Activated naive CD4-positive, alpha-beta T cell treated with anti-CD3 and anti-CD28 coated beads, Interleukin-2, amount 50 U/mL, for 72 hours (primary cell): Measurements from ENCODE around the gene ULK1. TPM values are rescaled to one million over a fixed set of nuclear protein-coding genes. Genes with fewer than 3 reads are reported as not detected.

Experiments
- ATAC-seq, 2 donors: fragments of 150-1000 bp; cut with Tn5 transposase; 2 replicates each; pipeline ENCODE4 v1.10.0; 2021; ENCODE audit warnings: mild to moderate bottlenecking in 2 of 2, moderate library complexity in 2 of 2
- DNase-seq, 2 donors: peaks; one replicate each; pipeline ENCODE4 v3.0.0; 2021 to 2022; ENCODE audit warnings: low spot score in 2 of 2
- H3K27ac Mint-ChIP-seq, 2 donors: one replicate each; pipeline ENCODE4 v1.8.0; 2022; ENCODE audit warnings: mild to moderate bottlenecking in 2 of 2, mixed read lengths in 2 of 2
- H3K36me3 Mint-ChIP-seq, 2 donors: one replicate each; pipeline ENCODE4 v1.8.0; 2022; ENCODE audit warnings: mixed read lengths in 2 of 2
- H3K9me3 Mint-ChIP-seq, 2 donors: one replicate each; pipeline ENCODE4 v1.8.0; 2022; ENCODE audit warnings: mixed read lengths in 2 of 2
- total RNA-seq, 2 donors: library from RNA; stranded (reverse); gene quantifications; one replicate each; pipeline ENCODE4 v1.2.3, GENCODE V29; 2022

The ULK1 gene
- 10 to 100 TPM; 17.1 to 33.9 TPM for total RNA-seq

DNA sequence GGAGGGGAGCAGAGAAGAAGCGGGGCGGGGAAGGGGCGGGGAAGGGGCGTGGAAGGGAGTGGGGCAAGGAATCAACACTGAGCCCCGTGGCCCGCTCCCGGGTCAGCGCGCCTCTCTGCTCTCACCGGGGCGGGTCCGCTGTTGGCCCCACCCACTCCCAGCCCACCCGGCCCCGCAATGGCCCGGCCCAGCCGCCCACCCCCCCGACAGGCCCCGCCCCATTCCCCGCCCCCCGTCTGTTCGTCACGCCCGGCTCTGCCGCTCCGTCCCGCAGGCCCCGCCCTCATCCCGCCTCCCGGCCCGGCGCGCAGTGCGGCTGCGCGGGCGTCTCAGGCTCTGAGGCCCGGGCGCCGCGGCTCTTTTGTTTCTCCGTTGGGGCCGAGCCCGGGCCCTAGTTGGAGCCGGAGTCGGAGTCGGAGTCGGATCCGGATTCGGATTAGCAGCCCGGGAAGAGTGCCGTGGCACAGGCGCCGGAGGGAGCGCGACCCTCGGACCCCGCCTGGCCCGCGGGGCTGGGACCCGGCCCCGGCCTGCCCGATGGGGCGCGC is at the start of gene ULK1:
Gene ULK1 (plus strand): TSS at position 310 of the 548 bp plus-strand sequence. CDS start 380 bp downstream, outside the sequence.
- Mint-ChIP-seq H3K36me3 (no peaks in the 10 kb centered on the region), H3K9me3 (no peaks in the 10 kb centered on the region), H3K27ac (peak within 1 kb of the TSS; percentile 60 to 64)
- ATAC-seq (peak; percentile 76 to 82), DNase-seq (peak; percentile 92 to 96)

GRCh38 chr12:131844656-131845055 is 49.8 kb upstream of the ULK1 start:
- H3K36me3 Mint-ChIP-seq, result no peaks in the 10 kb centered on the region
- no peak for ATAC-seq
- no peak overlapping the region for H3K27ac Mint-ChIP-seq
- DNase-seq, result no peak
- H3K9me3 Mint-ChIP-seq, result no peaks in the 10 kb centered on the region

DNA sequence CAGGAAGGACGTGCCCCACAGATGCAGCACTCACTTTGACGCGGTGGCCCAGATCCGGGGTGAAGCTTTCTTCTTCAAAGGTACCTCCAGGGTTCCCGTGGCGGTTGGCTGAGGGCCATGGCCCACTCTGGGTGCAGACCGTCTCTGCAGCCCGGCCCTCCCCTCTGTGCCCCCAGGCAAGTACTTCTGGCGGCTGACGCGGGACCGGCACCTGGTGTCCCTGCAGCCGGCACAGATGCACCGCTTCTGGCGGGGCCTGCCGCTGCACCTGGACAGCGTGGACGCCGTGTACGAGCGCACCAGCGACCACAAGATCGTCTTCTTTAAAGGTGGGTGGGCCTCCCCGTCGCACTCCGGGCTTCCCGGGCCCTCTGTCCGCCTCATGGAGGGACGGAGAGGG is 49.3 kb upstream of the ULK1 start:
- Mint-ChIP-seq H3K9me3 (no peaks in the 10 kb centered on the region), H3K36me3 (no peaks in the 10 kb centered on the region), H3K27ac (no peak overlapping the region)
- DNase-seq (no peak), ATAC-seq (no peak)

GRCh38 chr12:131847456-131847855 is 47.0 kb upstream of the ULK1 start:
- H3K36me3 Mint-ChIP-seq, result no peaks in the 10 kb centered on the region
- H3K27ac Mint-ChIP-seq, result no peak overlapping the region
- no peak for ATAC-seq
- no peaks in the 10 kb centered on the region for H3K9me3 Mint-ChIP-seq
- no peak for DNase-seq

DNA sequence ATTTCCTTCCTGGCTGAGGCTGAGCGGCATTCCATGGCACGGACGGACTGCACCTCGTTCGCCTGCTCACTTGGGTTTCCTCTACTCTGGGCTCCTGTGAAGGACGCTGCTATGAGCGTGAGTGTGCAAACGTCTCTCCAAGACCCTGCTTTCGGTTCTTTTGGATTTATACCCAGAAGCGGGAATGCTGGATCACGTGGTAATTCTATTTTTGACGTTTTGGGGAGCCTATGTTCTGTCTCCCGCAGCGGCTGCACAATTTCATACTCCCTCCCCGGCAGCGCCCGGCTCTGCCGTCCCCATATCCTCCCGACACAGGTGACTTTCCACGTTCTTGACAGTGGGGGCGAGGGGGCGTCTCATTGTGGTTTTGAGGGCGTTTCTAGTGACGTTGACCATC is 45.7 kb upstream of the ULK1 start:
- ATAC-seq (no peak), DNase-seq (no peak)
- Mint-ChIP-seq H3K9me3 (no peaks in the 10 kb centered on the region), H3K27ac (no peak overlapping the region), H3K36me3 (no peaks in the 10 kb centered on the region)

- Mint-ChIP-seq H3K36me3 (no peaks in the 10 kb centered on the region), H3K9me3 (no peaks in the 10 kb centered on the region), H3K27ac (no peak overlapping the region)
- DNase-seq (no peak), ATAC-seq (no peak)
Measured at GRCh38 chr12:131849700-131850553, 44.5 kb upstream of the ULK1 start.

GRCh38 chr12:131850856-131851559 is 43.4 kb upstream of the ULK1 start:
- no peak overlapping the region for H3K27ac Mint-ChIP-seq
- DNase-seq (peak in 1 of 2 donors; percentile 54), ATAC-seq (peak; percentile 65 to 82)
- H3K36me3 Mint-ChIP-seq, result no peaks in the 10 kb centered on the region
- no peaks in the 10 kb centered on the region for H3K9me3 Mint-ChIP-seq

GRCh38 chr12:131851741-131852550 is 42.5 kb upstream of the ULK1 start:
- ATAC-seq (peak in 1 of 2 donors; percentile 10), DNase-seq (no peak)
- Mint-ChIP-seq H3K9me3 (no peaks in the 10 kb centered on the region), H3K27ac (no peak overlapping the region), H3K36me3 (no peaks in the 10 kb centered on the region)

GRCh38 chr12:131852551-131853299 is 41.7 kb upstream of the ULK1 start:
- Mint-ChIP-seq H3K27ac (no peak overlapping the region), H3K9me3 (no peaks in the 10 kb centered on the region), H3K36me3 (no peaks in the 10 kb centered on the region)
- ATAC-seq, result peak in 1 of 2 donors; percentile 17
- DNase-seq, result no peak

GRCh38 chr12:131853832-131854797 is 40.3 kb upstream of the ULK1 start:
- H3K27ac Mint-ChIP-seq, result no peak overlapping the region

DNA sequence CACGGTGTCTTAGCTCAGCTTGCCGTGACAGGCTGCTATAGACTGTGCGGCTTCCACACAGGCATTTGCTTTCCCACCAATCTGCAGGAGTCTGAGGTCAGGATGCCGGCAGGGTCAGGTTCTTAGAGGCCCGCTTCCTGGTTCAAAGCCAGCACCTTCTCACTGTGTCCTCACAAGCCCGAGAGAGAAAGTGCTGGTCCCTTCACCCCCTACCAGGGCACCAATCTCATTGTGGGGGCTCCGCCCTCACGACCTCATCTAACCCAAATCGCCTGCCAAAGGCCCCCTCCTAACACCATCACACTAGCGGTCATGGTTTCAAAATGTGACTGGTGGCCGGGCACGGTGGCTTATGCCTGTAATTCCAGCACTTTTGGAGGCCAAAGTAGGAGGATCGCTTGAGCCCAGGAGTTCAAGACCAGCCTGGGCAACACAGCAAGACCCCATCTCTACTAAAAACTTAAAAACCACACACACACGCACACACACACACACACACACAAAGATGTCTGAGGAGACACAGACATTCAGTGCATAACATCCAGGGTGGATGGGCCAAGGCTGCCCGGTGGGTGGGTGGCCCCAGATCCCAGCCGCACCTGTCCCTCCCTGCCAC is 39.5 kb upstream of the ULK1 start:
- Mint-ChIP-seq H3K36me3 (no peaks in the 10 kb centered on the region), H3K27ac (no peak overlapping the region), H3K9me3 (no peaks in the 10 kb centered on the region)
- ATAC-seq (no peak), DNase-seq (no peak)

More at GRCh38 chr12:131853832-131854797, 40.3 kb upstream of the ULK1 start:
- no peaks in the 10 kb centered on the region for H3K9me3 Mint-ChIP-seq
- no peak for ATAC-seq
- no peaks in the 10 kb centered on the region for H3K36me3 Mint-ChIP-seq
- DNase-seq, result no peak

- Mint-ChIP-seq H3K9me3 (no peaks in the 10 kb centered on the region), H3K27ac (no peak overlapping the region), H3K36me3 (no peaks in the 10 kb centered on the region)
- DNase-seq (no peak), ATAC-seq (no peak)
Measured at GRCh38 chr12:131855521-131856142, 38.8 kb upstream of the ULK1 start.

DNA sequence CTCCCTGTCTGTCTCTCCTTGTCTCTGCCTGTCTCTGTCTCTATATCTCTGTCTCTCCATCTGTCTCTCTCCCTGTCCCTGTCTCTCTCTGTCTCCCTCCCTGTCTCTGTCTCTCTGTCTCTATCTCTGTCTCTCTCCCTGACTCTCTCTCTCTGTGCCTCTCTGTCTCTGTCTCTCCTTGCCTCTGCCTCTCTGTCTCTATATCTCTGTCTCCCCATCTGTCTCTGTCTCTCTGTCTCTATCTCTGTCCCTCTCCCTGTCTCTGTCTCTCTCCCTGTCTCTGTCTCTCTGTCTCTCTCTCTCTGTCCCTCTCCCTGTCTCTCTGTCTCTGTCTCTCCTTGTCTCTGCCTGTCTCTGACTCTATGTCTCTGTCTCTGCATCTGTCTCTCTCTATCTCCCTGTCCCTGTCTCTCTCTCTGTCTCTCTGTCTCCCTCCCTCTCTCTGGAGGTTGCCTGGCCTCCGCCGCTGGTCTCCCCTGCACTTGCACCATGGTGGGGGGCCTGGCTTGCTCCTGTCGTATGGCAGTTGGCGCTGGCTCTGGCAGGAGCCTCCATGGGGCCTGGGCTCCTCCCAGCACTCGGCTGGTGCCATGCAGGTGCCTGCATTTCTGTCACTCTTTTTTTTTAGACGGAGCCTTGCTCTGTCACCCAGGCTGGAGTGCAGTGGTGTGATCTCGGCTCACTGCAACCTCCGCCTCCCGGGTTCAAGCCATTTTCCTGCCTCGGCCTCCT is 37.9 kb upstream of the ULK1 start:
- H3K27ac Mint-ChIP-seq, result no peak overlapping the region
- H3K9me3 Mint-ChIP-seq, result no peaks in the 10 kb centered on the region
- H3K36me3 Mint-ChIP-seq, result no peaks in the 10 kb centered on the region
- DNase-seq (no peak), ATAC-seq (no peak)
